Activated naive CD8-positive, alpha-beta T cell treated with anti-CD3 and anti-CD28 coated beads for 36 hours (primary cell): ENCODE data around the gene FAF2. TPM values are rescaled to one million over a fixed set of nuclear protein-coding genes. Genes with fewer than 3 reads are reported as not detected.

Source experiments
- DNase-seq: peaks from one replicate; pipeline ENCODE4 v3.0.0; 2021
- H3K27ac Mint-ChIP-seq: one replicate; pipeline ENCODE4 v1.8.0; 2022; ENCODE audit warnings: mild to moderate bottlenecking, moderate library complexity, mixed read lengths
- H3K27me3 Mint-ChIP-seq: one replicate; pipeline ENCODE4 v1.8.0; 2022; ENCODE audit warnings: mild to moderate bottlenecking, mixed read lengths
- H3K36me3 Mint-ChIP-seq: one replicate; pipeline ENCODE4 v1.8.0; 2021; ENCODE audit warnings: mild to moderate bottlenecking, mixed read lengths
- H3K4me1 Mint-ChIP-seq: one replicate; pipeline ENCODE4 v1.8.0; 2021; ENCODE audit warnings: mixed read lengths
- H3K4me3 Mint-ChIP-seq: one replicate; pipeline ENCODE4 v1.8.0; 2022; ENCODE audit warnings: mild to moderate bottlenecking, moderate library complexity, mixed read lengths
- H3K9me3 Mint-ChIP-seq: one replicate; pipeline ENCODE4 v1.8.0; 2022; ENCODE audit warnings: mixed read lengths
- total RNA-seq, 2 experiments: library from RNA; stranded (reverse); gene quantifications; one replicate each; pipeline ENCODE4 v1.2.3, GENCODE V29; 2021

FAF2 gene
- total RNA-seq, 2 experiments from 2014 or later: 38.1 to 38.6 TPM

- H3K4me3 Mint-ChIP-seq: no peak overlapping the region
Observed at GRCh38 chr5:176499273-176499672, 51.1 kb downstream of the FAF2 start.

GRCh38 chr5:176500511-176500910 is 52.3 kb downstream of the FAF2 start:
- no peak for DNase-seq
- Mint-ChIP-seq H3K27ac (no peak overlapping the region), H3K27me3 (no peaks in the 10 kb centered on the region), H3K36me3 (peaks cover 27% of the 10 kb centered on the region), H3K9me3 (no peaks in the 10 kb centered on the region), H3K4me1 (no peaks in the 10 kb centered on the region), H3K4me3 (no peak overlapping the region)

More at GRCh38 chr5:176499273-176499672, 51.1 kb downstream of the FAF2 start:
- Mint-ChIP-seq H3K36me3 (peaks cover 22% of the 10 kb centered on the region), H3K27ac (no peak overlapping the region), H3K4me1 (no peaks in the 10 kb centered on the region), H3K9me3 (no peaks in the 10 kb centered on the region), H3K27me3 (no peaks in the 10 kb centered on the region)
- no peak for DNase-seq

- no peak overlapping the region for H3K27ac Mint-ChIP-seq
- no peaks in the 10 kb centered on the region for H3K9me3 Mint-ChIP-seq
- H3K36me3 Mint-ChIP-seq: peaks cover 26% of the 10 kb centered on the region
Observed at GRCh38 chr5:176501333-176501732, 53.1 kb downstream of the FAF2 start.

GRCh38 chr5:176503496-176503895 is 55.3 kb downstream of the FAF2 start:
- no peak overlapping the region for H3K27ac Mint-ChIP-seq
- H3K36me3 Mint-ChIP-seq: peaks cover 28% of the 10 kb centered on the region
- H3K27me3 Mint-ChIP-seq: no peaks in the 10 kb centered on the region
- H3K4me1 Mint-ChIP-seq: no peaks in the 10 kb centered on the region
- DNase-seq: no peak
- H3K4me3 Mint-ChIP-seq: no peak overlapping the region
- H3K9me3 Mint-ChIP-seq: no peaks in the 10 kb centered on the region

More at GRCh38 chr5:176501333-176501732, 53.1 kb downstream of the FAF2 start:
- no peak for DNase-seq
- H3K27me3 Mint-ChIP-seq: no peaks in the 10 kb centered on the region
- no peaks in the 10 kb centered on the region for H3K4me1 Mint-ChIP-seq
- H3K4me3 Mint-ChIP-seq: no peak overlapping the region

- peaks cover 25% of the 10 kb centered on the region for H3K36me3 Mint-ChIP-seq
- no peak overlapping the region for H3K27ac Mint-ChIP-seq
- no peak for DNase-seq
Observed at GRCh38 chr5:176507911-176508310, 59.7 kb downstream of the FAF2 start.

DNA sequence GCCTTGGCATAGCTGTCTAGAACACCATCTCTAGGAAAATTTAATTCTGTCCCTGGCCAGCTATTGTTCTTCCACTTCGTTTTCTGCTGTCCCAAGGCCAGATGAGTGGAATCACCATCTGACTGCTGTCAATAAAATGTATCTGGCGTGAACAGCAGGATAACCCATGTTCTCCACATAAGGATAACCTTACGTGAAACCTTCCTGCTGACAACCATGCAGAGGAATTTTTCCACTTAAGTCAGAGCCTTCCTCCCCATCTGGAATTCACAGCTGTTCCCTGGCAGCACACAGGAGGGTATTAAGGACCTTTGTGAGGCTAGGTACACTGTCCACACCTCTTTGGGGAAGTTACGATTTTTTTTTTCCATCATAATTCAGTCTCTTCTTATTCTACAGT is 60.4 kb downstream of the FAF2 start:
- Mint-ChIP-seq H3K4me3 (no peak overlapping the region), H3K27ac (peak overlapping the region; percentile 34), H3K4me1 (no peaks in the 10 kb centered on the region), H3K36me3 (peaks cover 23% of the 10 kb centered on the region), H3K27me3 (no peaks in the 10 kb centered on the region), H3K9me3 (no peaks in the 10 kb centered on the region)
- no peak for DNase-seq

More at GRCh38 chr5:176507911-176508310, 59.7 kb downstream of the FAF2 start:
- Mint-ChIP-seq H3K4me3 (no peak overlapping the region), H3K4me1 (no peaks in the 10 kb centered on the region), H3K27me3 (no peaks in the 10 kb centered on the region), H3K9me3 (no peaks in the 10 kb centered on the region)

DNA sequence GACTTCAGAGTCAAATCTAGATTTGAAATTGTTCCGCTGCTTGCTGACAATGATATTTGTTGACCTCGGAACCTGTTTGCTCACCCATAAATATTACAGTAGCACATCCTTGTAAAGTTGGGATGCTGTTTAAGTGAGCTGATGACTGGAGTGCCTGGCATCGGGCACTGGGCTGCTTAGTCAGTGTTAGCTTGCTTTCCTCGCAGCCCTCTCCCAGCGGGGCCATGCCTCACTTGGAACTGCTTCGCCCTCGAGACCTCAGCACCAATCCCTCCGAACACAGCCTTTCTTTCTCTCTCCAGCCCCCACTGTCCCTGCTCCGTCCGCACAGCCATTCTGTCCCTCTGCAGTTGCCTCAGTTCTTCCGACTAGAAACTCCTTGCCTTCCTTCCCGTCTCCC is 65.6 kb downstream of the FAF2 start:
- Mint-ChIP-seq H3K4me3 (no peak overlapping the region), H3K27me3 (no peaks in the 10 kb centered on the region), H3K27ac (no peak overlapping the region), H3K36me3 (peaks cover 3% of the 10 kb centered on the region), H3K9me3 (no peaks in the 10 kb centered on the region), H3K4me1 (peaks cover 4% of the 10 kb centered on the region)
- DNase-seq: no peak

DNA sequence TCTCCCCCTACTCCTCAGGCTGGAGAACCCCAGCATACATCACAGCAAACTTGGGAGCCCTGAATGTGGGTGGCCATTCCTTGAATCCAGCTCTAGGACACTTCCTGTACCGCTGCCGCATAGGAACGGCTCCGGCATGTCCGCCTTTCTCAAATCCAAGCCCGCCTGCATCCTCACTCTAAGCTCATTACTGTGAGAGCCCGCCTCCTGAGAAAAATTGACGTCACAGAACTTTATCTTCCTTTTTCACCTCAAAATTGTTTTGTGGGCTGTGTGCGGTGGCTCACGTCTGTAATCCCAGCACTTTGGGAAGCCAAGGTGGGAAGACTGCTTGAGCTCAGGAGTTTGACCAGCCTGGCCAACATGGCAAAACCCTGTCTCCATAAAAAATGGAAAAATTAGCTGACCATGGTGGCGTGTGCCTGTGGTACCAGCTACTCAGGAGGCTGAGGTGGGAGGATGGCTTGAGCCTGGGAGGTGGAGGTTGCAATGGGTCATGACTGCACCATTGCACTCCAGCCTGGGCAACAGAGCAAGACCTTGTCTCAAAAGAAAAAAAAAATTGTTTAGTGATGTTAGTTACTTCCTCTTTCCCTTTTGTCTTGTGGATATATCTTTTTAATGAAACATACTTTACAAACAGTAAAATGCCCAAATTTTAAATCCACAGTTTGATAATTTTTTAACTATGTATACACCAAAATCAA is 66.2 kb downstream of the FAF2 start:
- H3K9me3 Mint-ChIP-seq: no peaks in the 10 kb centered on the region
- H3K36me3 Mint-ChIP-seq: peaks cover 3% of the 10 kb centered on the region
- H3K27ac Mint-ChIP-seq: no peak overlapping the region
- H3K4me1 Mint-ChIP-seq: peaks cover 4% of the 10 kb centered on the region
- no peak for DNase-seq
- H3K27me3 Mint-ChIP-seq: no peaks in the 10 kb centered on the region
- no peak overlapping the region for H3K4me3 Mint-ChIP-seq

DNA sequence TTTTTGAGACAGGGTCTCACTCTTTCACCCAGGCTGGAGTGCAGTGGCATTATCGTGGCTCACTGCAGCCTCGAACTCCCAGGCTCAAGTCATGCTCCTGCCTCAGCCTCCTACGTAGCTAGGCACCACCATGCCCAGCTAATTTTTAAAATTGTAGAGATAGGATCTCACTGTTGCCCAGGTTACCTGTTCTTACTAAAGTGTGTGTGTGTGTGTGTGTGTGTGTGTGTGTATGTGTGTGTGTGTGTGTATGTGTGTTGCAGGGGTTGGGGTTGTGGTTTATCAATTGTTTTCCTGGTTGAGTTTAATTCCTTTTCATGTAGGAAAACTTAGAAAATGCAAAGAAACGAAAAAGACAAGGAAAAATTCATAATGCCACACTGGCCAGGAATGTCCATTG is 67.2 kb downstream of the FAF2 start:
- Mint-ChIP-seq H3K4me1 (peaks cover 4% of the 10 kb centered on the region), H3K27ac (no peak overlapping the region), H3K9me3 (no peaks in the 10 kb centered on the region), H3K36me3 (no peaks in the 10 kb centered on the region), H3K4me3 (no peak overlapping the region), H3K27me3 (no peaks in the 10 kb centered on the region)
- DNase-seq: no peak

- Mint-ChIP-seq H3K27ac (no peak overlapping the region), H3K36me3 (no peaks in the 10 kb centered on the region), H3K9me3 (no peaks in the 10 kb centered on the region), H3K4me1 (peaks cover 4% of the 10 kb centered on the region), H3K27me3 (no peaks in the 10 kb centered on the region), H3K4me3 (no peak overlapping the region)
- no peak for DNase-seq
Observed at GRCh38 chr5:176517053-176517661, 69.0 kb downstream of the FAF2 start.

DNA sequence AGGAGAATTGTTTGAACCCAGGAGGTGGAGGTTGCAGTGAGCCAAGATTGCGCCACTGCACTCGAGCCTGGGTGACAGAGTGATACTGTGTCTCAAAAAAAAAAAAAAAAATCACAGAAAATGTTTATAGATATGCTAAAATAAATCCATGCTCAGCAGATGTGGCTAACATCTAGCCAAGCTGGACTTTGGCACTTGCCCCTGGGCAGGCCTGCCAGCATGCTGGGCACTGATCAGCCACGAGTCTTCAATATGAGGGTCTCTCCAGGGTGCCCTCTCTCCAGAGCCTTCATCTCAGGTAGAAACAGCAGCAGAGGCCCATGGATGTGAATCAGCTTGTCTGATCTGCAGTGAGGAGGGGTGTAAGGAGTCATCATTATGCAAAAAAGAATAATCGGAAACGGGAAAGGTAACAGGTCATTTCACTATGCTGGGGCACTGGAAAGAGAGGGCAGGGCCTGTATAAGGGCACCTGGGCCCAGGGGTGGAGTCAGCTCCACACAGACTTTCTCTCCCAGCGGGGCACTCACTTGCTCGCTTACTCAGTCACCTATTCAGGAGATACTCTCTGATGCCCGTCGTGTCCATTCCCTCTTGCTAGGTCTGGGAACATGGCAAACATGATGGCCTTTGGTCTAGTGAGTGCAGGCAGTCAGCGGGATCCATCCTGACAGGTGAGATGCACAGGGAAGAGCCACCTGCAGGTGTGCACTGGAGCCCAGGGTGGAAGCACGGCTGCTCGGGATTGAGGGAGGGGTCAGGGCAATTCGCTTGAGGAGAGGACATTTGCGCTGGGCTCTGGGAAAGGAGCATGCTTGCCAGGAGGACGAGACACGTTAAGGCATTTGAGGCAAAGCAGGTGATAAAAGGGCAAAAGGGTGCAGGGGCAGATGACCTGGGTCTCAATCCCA is 71.9 kb downstream of the FAF2 start:
- H3K27me3 Mint-ChIP-seq: no peaks in the 10 kb centered on the region
- H3K27ac Mint-ChIP-seq: no peak overlapping the region
- H3K4me1 Mint-ChIP-seq: peaks cover 12% of the 10 kb centered on the region
- no peak for DNase-seq
- H3K9me3 Mint-ChIP-seq: no peaks in the 10 kb centered on the region
- no peak overlapping the region for H3K4me3 Mint-ChIP-seq
- H3K36me3 Mint-ChIP-seq: no peaks in the 10 kb centered on the region

DNA sequence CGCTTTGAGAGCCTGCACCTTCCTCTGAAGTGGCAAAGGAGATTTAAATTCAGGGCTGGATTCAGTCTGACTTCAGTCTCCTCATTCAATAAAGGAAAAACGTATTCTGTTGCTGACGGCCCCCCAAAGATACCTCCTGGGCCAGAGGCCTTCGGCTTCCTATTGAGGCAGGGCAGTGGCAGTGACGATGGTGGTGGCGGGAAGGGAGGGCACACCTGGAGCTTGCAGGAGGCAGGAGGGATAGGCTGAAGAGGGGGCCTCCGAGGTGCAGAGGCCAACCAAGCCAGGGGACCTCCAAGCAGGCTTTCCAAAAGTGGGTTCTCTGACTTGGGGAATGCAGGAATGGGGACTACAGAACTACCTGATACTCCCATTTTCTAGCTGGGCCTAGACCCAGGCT is 73.1 kb downstream of the FAF2 start:
- Mint-ChIP-seq H3K4me1 (peaks cover 12% of the 10 kb centered on the region), H3K36me3 (peaks cover 4% of the 10 kb centered on the region), H3K27ac (no peak overlapping the region), H3K27me3 (no peaks in the 10 kb centered on the region), H3K9me3 (no peaks in the 10 kb centered on the region), H3K4me3 (no peak overlapping the region)
- DNase-seq: no peak

- Mint-ChIP-seq H3K27me3 (no peaks in the 10 kb centered on the region), H3K4me3 (no peak overlapping the region), H3K4me1 (peaks cover 12% of the 10 kb centered on the region), H3K36me3 (peaks cover 4% of the 10 kb centered on the region), H3K9me3 (no peaks in the 10 kb centered on the region), H3K27ac (no peak overlapping the region)
- no peak for DNase-seq
Observed at GRCh38 chr5:176521699-176522263, 73.6 kb downstream of the FAF2 start.

GRCh38 chr5:176524138-176524537 is 76.0 kb downstream of the FAF2 start:
- Mint-ChIP-seq H3K27me3 (no peaks in the 10 kb centered on the region), H3K27ac (no peak overlapping the region), H3K4me3 (no peak overlapping the region), H3K36me3 (peaks cover 7% of the 10 kb centered on the region), H3K9me3 (no peaks in the 10 kb centered on the region), H3K4me1 (peaks cover 23% of the 10 kb centered on the region)
- DNase-seq: no peak

GRCh38 chr5:176524987-176525386 is 76.8 kb downstream of the FAF2 start:
- Mint-ChIP-seq H3K4me3 (no peak overlapping the region), H3K4me1 (peaks cover 28% of the 10 kb centered on the region), H3K27me3 (no peaks in the 10 kb centered on the region), H3K36me3 (peaks cover 13% of the 10 kb centered on the region), H3K27ac (no peak overlapping the region), H3K9me3 (no peaks in the 10 kb centered on the region)
- no peak for DNase-seq
